GM21526 (cell line): ENCODE results near the gene CLSTN3.

Source experiments
- ATAC-seq: cut with Tn5 transposase; IDR thresholded peaks from one replicate; pipeline ENCODE4 v1.9.1; 2021; ENCODE audit warnings: moderate library complexity; ENCODE audit not compliant: unreplicated experiment, low FRiP score

Gene CLSTN3

DNA sequence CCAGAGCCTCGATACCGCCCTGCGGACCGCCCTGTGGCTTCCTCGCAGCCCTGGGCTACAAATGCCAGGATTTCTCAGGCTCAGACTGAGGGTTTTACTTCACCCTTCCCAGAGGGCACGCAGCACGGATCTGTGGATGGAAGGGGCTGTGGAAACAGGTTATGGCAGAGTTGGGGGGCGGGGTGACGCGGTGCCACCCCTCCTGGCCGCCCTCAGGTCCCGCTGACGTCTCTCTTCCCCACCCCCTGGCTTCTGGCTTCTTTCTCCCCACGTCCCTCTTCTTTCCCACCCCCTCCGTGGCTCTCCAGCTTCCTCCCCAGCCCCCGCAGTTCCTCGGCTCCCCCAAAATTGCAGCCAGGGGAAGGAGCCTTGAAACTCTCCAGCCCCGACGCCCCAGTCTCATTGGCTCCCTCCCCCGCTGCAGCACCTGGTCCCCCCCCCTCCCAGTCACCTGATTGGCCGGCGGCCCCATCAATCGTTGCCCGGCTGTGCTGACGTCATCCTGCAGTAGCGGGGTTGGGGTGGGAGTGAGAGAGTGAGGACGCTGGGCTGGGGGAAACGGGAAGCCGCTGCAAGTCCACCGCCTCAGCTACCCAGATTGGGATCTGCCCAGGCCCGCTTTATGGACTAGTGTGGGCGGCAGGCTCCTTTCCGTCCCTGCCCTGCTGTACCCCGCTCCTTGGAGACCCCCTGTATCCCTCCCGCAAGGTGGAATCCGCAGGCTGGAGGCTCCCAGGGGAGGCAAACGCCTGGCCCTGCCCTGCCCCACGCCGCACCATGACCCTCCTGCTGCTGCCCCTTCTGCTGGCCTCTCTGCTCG is at the start of gene CLSTN3:
CLSTN3 (plus strand) TSS at position 500 of the 820 bp plus-strand sequence; CDS start at position 778, 278 bp downstream.
- ATAC-seq, result peak; percentile 67

DNA sequence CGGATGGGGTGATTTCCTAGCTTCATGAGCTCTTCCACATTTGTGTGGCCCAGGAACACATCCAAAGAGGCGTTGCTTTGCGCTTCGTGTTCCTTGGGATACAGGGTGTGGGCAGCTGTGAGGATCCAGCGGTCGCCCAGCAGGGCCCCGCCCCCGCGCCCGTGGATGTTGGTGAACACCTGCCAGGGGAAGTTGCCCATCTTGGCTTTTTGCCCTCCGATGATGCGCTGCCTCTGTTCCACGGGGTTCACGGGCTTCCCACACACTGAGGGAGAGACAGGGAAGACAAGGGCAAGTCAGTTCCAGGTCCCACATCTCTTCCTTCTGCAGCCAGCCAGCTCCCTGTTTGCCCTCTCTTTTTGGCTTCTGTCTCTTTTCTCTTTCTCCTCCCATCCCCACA is 49.1 kb upstream of the CLSTN3 start:
- no peak for ATAC-seq

DNA sequence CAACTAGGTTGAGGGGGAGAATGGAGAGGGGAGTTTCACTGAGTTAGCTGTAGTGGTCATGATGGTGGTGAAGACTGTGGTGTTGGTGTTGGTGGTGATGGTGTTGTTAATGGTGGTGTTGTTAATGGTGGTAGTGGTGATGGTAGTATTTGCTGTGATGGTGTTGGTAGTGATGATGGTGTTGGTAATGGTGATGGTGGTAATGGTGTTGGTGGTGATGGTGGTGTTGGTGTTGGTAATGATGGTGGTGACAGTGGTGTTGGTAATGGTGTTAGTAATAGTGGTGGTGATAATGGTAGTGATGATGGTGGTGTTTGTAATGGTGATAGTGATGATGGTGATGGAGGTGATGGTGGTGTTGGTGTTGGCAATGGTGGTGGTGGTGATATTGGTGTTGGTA is 47.0 kb upstream of the CLSTN3 start:
- no peak for ATAC-seq

DNA sequence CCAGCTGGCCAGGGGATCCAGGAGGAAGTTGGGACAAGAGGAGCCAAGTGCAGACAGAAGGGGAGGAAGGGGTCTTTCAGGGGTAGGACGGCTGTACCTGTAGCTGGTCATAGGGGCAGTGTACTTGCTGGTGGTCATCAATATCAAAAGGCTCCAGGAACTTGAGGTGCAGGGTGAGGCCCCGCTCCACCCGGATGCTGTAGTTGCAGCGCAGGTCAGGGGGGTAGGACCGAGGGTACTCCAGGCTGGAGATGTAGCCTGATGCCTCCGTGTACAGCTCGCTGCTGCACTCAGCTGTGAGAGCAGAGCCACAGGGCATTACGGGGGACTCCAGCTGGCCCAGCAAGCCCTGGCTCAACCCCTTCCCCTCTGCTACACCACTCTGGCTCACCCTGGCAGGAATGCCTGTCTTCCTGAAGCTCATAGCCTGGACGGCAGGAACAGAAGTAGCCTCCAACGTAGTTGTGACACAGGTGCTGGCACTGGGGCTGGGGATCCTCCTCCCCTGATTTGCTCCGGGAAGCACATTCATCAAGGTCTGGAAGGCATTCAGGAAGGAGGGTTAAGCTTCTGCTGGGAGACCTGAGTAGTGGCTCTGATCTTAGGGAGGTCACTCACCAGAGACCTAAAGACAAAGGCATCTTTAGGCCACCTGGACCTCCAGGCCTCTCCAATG is 40.8 kb upstream of the CLSTN3 start:
- no peak for ATAC-seq

DNA sequence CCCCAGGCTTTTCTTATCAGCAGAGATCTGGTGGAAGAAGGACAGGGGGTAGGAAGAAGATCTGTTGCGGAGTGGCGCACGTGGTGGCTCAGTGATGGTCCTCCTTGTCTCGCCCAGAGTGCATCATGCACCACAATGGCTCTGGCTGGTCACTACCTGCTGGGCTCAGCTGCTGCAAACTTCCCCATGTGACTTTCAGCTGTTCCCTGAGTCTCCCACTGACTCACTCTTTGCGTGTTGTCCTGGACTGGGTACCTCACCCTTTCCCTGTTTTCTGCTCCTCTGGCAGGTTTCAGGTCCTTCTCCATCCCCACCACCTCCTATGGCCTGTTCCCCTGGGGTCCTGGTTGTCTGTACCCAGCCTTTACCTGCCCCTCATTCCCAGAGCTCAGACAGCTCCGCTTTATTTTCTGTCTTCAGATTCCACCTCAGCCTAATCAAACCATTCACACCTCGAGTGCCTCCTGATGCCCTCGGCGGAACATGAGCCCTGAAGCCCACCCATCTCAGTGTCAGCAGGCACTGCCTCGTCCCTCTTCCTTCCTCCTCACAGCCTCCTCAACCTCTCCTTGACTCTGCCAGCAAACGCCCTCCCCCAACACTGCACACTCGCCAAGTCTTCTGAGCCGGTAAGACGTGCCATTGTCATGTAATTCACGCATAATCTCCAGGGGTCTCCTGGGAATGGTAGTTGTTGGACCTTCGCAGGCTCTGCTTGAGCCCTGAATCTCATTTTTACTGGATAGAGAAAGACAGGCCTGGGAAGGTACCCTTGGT is 39.8 kb upstream of the CLSTN3 start:
- no peak for ATAC-seq

DNA sequence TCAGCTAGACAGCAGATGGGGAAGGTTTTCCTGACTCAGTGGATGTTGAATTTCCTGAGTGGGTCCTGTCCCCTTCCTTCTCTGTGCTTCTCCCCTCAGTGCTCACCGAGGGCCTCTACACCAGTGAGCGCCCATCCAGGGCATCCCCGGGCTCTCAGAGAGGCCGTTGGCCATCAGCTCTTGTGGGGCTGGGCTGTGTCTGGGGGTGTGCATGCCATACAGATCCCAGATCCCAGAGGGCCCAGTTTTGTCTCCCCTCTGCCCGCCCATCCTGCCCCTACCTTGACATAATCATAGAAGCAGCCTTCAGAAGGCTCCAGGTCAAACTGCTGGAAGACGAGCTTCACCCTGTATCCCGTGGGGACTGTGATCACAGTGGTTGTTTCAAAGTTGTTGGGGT is 39.0 kb upstream of the CLSTN3 start:
- ATAC-seq, result no peak

DNA sequence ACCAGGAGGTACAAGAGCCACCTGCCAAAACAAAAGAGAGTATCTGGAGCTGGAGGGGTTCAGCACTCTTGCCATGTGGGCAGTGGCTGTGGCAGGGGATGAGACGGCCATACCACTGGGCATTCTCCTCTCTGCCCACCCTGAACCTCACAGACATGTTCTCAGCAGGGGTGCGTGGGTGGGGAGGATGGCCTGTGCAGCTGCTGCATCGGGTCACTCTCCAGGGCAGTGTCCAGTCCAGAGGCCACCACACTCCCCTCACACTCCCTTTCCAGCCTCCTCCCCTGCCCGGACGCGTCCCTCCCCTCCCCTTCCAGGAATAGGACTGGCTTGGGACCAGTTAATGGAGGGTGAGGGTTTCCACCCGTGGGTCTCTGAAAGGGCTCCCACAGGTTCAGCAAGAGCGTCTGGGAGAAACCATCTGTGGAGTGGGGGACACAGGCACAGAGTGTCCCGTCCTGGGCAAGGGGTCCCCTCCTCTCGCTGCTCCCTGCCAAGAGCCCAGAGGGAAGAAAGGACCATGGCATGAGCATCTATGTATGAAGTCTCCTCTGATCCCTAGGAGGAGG is 38.4 kb upstream of the CLSTN3 start:
- no peak for ATAC-seq

DNA sequence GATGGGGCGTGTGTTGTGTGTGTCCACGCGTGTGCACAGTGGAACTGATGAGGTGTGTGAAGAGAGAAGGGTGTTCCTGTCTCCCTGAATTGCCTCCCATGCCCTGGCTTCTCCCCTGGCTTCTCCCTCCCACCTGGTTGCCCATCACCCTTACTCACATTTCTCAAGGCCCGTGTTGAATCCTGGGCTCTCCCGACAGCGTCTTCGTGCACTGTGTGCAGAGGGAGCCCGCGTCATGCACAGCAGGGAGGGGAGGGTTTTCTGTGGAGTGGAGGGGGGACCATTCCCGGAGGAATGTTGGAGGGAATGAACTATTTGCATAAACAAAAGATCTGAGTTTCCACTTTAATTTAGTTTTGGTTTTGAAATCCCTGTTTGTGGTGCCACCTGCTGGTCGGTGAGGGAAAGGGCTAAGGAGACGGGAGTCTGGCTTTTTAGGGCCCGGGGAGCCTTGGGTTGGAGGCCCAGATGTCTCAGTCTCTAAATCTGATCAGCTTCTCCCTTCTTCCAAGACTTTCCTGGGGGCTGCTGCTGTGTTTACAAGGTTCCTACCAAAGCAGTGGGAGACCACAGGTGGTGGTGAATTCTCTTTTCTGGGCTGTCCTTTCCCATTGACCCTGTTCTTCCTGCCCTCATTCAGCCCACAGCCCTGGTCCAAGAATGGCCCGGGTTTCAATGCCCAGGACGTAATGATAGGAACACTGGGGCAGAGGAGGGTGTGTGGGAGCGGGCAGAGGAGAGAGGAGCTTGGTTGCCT is 37.8 kb upstream of the CLSTN3 start, which contains the start of gene C1R:
C1R (minus strand) TSS at position 217 of the 757 bp plus-strand sequence; CDS start at position 160, 57 bp downstream.
- ATAC-seq, result no peak

DNA sequence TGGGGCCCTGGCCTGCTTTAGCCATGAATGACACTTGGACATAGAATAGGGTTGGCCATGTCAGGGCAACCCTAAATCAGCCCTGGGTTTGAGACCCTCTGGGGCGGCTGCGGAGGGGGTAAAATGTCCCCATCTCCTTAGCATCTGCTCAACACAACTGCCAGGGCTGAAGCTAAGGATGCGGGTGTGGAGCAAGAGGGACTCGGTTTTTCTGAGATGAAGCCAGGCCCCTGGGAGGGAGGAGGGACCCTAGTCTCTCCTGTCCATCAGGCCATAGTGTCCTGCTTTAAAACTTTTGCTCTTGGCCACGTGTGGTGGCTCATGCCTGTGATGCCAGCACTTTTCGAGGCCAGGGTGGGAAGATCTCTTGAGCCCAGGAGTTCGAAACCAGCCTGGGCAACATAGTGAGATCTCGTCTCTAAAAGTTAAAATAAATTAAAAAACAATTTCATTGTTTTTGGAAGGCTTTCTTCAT is 37.1 kb upstream of the CLSTN3 start:
- ATAC-seq, result no peak

DNA sequence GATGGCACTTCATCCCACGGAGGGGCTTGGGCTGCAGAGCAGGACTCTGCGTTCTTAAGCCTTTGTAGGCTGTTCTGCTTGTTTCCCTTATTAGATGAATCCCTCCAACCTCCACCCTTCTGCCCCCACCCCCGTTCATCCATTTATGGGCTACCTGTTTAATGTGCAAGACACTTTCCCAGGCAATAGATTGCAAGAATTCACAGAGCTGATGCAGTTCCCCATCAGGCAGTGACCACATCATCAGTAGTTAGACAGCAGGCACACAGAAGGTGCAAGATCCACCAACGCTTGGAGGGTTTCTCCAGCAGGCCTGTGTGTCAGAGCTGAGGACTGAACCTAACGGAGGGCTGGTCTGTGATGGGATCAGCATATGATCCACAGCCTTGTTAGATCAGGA is 36.7 kb upstream of the CLSTN3 start:
- ATAC-seq, result no peak

DNA sequence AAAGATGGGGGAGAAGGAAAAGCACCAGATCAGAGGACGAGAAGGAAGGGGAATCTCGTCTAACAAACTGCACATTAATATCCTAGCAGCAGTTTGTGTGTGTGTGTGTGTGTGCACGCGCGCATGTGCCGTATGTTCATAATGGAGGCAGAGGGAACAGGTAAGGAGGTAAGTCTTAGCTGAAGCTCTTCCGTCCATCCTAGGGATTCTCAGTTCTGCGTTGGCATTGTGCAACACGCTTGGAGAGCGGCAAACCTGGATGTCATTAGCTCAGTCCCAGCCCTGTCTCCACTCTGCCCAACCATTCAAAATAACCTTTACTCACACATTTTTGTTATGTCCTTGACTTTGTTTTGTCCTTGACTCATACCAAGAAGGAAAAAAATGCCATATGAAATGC is 36.3 kb upstream of the CLSTN3 start:
- no peak for ATAC-seq

DNA sequence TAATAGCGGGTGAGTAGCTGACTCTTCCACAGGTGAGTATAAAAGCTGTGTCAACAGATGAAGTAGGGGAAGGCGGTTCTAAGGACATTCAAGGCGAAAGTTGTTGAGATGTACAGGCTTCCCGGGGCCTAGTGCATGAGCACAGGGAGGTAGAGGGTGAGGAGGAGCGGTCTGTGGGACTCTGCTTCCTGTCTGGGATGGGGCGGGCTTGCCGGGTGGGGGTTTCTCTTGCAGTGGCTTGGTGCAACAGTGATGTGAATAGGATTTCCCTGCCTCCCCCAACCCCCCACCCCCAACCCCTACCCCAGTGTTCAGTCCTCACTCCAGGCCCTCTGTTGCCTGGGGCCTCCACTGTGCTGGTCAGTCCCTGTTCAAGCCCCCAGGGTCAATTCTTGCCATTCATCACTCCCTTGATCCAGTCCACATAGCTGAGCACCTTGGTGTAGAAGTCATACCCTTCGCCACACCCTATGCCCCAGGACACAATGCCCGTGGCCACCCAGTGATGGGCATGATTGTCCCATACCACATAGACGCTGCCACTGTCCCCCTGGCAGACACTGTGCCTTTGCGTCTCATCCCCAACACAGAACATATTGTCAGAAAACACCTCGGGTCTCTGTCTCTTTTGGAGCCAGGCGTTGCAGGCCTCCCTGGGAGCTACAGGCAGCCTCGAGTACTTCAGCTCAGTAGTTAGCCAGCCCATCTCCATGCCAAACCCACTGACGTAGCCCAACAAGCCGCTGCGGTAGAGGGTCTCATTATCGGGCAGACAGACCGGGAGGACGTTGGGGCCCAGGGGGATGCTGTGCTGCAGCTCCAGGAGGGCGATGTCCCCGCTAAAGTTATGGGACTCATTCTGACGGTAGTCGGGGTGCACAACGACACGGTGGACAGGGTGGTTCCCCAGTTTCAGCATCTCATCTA is 33.9 kb upstream of the CLSTN3 start:
- no peak for ATAC-seq

DNA sequence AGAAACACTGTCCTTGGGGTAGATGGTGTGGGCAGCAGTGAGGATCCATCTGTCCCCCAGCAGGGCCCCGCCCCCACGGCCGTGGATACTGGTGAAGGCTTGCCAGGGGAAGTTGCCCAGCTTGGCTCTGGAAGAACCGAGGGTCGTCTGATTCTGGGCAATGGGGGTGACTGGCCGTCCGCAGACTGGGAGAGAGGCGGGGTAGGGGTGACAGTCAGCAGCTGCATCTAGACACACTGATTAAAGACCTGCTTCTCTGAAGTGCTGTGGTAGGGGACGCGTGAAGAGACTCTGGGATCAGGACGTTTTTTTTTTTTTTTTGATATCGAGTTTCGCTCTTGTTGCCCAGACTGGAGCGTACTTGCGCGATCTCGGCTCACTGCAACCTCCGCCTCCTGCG is 33.2 kb upstream of the CLSTN3 start:
- ATAC-seq, result no peak

DNA sequence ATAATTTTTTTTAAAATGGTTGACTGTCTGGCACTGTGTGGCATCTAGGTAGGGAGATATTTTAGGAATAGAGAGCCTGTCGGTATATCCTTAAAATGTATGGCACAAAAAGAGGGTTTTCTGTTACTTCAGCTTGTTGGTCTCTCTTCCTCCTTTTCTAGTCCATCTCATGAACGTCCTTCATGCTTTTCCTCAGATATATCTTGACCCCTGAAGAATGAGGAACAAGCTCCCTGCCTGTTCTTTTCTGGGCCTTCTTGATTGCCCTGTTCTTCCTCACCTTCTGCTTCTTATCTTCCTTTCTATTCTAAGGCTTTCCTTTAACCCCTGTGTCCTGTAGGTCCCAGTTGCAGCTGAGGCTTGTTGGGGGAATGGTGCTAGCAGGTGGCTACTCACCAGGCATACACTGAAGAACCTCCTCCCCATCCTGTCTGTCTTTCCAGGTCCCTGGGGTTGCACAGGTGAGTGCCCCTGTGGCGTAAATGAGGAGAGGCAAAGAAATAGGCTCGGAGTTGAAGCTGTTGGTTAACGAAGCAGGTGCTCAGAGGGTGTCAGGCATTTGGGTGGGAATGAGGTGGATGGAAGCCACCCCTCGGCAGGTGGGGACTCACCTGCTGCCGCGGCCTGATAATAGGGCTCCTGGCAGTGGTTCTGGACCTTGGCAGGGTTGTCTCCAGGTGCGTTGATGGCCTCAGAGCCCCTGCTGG is 30.7 kb upstream of the CLSTN3 start:
- ATAC-seq, result no peak

DNA sequence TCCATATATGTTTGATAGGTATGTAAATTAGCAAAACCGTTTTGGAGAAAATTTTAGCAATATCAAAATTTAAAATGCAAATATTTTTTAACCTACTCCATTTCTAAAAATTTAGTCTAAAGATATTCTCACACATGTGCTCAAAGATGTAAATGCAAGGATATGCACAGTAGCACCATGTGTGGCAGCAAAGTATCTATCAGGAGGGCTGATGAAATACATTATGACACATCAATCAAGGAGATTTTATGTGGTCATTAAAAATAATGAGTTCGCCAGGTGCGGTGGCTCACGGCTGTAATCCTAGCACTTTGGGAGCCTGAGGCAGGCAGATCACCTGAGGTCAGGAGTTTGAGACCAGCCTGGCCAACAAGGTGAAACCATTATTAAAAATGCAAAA is 29.9 kb upstream of the CLSTN3 start:
- ATAC-seq, result no peak

DNA sequence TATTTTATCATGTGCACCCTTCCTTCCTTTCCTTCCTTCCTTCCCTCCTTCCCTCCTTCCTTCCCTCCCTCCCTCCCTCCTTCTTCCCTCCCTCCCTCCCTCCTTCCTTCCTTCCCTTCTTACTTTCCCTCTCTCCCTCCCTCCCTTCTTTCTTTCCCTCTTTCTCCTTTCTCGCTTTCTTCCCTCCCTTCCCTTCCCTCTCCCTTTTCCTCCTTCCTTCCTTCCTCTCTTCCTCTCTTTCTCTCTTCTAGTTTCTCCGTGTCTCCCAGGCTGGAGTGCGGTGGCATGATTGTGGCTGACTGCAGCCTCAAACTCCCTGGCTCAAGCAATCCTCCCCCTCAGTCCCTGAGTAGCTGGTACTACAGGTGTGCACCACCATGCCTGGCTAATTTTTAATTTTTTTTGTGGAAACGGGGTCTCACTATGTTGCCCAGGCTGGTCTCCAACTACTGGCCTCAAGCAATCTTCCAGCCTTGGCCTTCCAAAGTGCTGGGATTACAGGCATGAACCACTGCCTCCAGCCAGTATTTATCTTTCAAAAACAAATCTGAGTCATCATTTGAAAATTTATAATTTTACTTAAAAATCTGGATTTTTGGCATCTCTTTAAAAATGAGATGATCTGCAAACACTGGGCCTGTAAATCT is 29.0 kb upstream of the CLSTN3 start:
- no peak for ATAC-seq

DNA sequence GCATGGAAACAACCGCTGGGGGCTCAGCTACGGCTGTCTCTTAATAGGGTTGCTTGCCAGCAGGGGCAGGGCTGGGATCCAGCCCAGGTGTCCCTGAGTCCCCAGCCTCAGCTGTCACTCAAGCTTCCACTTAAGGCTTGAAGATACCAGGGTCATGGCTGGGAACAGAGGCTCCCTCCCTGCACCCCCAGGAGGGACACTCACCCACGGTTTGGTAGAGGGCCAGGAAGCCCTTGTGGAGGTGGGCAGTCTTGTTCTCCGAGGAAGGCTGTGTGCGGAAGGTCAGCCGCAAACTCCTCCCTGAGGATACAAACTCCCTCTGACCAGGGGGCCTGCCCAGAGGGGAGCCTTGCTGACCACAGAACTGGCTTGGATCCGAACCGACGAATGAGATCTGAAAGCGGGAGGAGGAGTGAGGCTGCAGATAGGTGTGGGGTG is 28.5 kb upstream of the CLSTN3 start:
- ATAC-seq, result no peak

DNA sequence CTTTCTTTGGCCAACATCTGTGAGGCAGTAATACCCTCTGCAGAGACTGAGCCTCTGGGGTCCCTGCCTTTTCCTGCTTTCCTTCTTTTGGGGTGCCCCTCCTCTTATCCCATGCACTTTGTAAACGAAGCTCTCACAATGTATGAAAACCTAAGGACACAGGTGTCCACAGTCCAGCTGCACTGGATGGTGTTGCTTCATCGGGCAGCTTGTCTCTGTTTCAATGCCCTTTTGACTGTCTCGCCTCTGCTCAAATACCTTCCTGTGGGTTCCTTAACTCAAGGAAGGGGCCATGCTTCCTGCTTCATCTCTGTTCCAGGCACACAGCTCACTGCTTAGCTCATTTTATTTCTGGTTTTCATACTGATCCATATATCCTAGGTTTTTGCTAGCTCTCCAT is 27.6 kb upstream of the CLSTN3 start:
- no peak for ATAC-seq
